SU-DHL-6 (cell line): ENCODE results near the gene OR2D2.

Source experiments
- CTCF ChIP-seq: fragments of 200-600 bp; sonication (generic); IDR thresholded peaks from one replicate; pipeline ENCODE4 v1.5.1; 2017; ENCODE audit warnings: antibody characterized with exemption, mild to moderate bottlenecking, low read length, moderate library complexity; ENCODE audit not compliant: insufficient read depth, poor library complexity, severe bottlenecking
- EZH2phosphoT487 ChIP-seq: fragments of 200-600 bp; sonication (generic), shearing (Covaris generic); conservative IDR thresholded peaks from 2 replicates; pipeline ENCODE4 v1.6.1; 2018; ENCODE audit warnings: mild to moderate bottlenecking, antibody characterized with exemption, low read length, moderate library complexity, mixed read lengths

GRCh38 chr11:6941970-6942369 lies 49.7 kb upstream of the OR2D2 start:
- TF ChIP-seq EZH2phosphoT487 (no peak), CTCF (no peak)
